AG09309 (cell line): ENCODE data around the gene UIMC1.

Experiments used
- DNase-seq: peaks from one replicate; pipeline ENCODE4 v3.0.0-alpha.2; 2010; ENCODE audit warnings: low read depth
- H3K4me3 ChIP-seq: 2 replicates; pipeline ENCODE4 v1.5.1; 2011; ENCODE audit warnings: mild to moderate bottlenecking, low read depth, low read length, moderate library complexity; ENCODE audit not compliant: control insufficient read depth
- TF ChIP-seq, protein P1 (sequence below): IDR thresholded peaks from 2 replicates; pipeline ENCODE4 v1.5.1; 2011; ENCODE audit warnings: mild to moderate bottlenecking, low read depth, low read length, inconsistent platforms; ENCODE audit not compliant: insufficient read depth, control insufficient read depth; ENCODE audit errors: missing control alignments

The UIMC1 gene

DNA sequence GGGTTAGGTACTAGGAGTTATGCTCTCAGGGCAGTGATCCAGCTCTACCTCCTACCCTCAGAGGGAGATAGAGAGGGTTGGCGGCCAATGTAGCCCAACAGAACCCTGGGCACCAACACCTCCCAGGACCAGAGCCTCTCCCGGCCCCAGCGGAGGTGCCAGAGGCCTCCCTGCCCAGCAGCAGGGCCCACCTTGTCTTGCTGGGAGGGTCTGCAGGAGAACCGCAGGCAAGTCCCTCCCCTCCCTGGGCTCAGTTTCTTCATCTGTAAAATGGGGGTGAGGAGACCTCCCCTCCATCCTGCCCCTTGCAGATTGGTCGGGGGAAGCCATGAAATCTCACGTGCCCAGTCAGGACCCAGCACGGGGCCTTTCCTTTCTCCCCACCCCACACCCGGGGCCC lies 141.8 kb downstream of the UIMC1 start:
- H3K4me3 ChIP-seq, result no peak overlapping the region
- TF ChIP-seq, protein P1, sequence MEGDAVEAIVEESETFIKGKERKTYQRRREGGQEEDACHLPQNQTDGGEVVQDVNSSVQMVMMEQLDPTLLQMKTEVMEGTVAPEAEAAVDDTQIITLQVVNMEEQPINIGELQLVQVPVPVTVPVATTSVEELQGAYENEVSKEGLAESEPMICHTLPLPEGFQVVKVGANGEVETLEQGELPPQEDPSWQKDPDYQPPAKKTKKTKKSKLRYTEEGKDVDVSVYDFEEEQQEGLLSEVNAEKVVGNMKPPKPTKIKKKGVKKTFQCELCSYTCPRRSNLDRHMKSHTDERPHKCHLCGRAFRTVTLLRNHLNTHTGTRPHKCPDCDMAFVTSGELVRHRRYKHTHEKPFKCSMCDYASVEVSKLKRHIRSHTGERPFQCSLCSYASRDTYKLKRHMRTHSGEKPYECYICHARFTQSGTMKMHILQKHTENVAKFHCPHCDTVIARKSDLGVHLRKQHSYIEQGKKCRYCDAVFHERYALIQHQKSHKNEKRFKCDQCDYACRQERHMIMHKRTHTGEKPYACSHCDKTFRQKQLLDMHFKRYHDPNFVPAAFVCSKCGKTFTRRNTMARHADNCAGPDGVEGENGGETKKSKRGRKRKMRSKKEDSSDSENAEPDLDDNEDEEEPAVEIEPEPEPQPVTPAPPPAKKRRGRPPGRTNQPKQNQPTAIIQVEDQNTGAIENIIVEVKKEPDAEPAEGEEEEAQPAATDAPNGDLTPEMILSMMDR, result no peak

DNA sequence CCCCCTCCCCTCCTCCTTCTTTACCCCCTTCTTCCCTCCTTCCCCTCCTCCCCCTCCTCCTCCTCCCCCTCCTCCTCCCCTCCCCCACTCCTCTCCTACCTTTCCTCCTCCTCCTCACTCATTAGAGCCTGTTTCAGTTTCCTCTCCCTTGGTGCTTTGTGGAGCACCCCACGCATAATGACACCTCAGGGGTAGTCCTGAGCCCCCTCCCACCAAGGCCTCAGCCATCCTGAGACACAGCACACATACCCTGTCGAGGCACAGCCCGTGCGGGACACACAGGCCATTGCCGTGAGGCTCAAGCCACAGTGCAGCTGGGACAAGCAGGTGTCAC lies 142.8 kb downstream of the UIMC1 start:
- DNase-seq, result no peak
- TF ChIP-seq, protein P1, result no peak

More for the DNA sequence above, 141.8 kb downstream of the UIMC1 start:
- DNase-seq, result no peak

DNA sequence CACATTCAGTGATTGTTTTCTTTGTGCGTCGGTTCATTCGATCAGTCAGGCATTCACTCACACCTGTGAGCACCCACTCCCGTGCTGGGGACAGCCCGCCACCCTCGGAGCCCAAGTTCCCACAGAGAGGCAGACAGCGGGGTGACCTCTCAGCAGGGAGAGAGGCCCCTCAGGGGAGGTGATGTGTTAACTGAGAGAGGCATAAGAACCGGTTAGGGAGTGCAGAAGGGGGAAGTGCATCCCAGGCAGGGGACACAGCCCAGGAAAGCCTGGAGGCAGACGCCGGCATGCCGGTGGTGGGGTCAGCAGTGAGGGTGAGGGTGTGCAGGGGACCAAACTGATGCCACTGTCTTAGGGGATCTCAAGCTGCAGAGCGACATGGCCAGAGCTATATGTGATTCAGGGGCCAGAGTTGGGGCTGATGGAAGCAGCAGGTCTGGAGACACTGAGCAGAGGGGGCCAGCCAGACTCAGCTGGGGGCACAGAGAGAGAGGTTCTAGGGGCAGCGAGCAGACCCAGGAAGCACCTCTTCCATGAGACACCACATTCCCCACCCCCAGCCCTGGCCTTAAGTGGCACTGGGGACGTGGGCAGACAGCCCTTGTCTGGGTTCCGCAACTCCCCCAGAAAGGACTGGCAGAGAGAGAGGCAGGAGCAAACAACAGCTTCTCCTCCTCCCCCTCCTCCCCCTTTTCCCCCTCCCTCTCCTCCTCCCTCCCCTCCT lies 143.4 kb downstream of the UIMC1 start:
- DNase-seq, result no peak
- TF ChIP-seq, protein P1, result no peak
- no peak overlapping the region for H3K4me3 ChIP-seq

More for the DNA sequence above, 142.8 kb downstream of the UIMC1 start:
- no peak overlapping the region for H3K4me3 ChIP-seq

DNA sequence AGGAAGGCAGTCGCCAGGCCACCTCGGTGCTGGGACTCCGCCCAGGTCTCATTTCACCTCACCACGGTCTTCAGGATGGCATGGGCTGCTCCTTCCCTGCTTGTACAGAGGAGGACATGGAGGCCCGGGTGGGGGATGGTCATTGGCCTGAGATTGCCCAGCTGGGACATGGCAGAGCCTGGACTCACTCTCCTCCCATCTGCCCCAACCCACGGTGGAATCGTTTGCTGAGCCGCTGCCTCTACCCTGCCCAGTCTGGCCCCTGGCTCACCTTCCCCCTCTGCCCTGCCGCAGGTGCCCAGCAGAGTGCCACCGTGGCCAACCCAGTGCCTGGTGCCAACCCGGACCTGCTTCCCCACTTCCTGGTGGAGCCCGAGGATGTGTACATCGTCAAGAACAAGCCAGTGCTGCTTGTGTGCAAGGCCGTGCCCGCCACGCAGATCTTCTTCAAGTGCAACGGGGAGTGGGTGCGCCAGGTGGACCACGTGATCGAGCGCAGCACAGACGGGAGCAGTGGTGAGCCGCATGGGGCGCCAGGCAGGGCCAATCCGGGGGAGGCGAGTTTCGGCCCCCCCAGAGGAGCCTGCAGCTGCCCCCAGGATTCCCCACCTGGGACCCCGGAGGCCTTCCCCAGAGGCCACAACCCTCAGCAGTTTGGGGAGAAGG lies 144.1 kb downstream of the UIMC1 start:
- no peak overlapping the region for H3K4me3 ChIP-seq
- TF ChIP-seq, protein P1, result no peak
- no peak for DNase-seq

DNA sequence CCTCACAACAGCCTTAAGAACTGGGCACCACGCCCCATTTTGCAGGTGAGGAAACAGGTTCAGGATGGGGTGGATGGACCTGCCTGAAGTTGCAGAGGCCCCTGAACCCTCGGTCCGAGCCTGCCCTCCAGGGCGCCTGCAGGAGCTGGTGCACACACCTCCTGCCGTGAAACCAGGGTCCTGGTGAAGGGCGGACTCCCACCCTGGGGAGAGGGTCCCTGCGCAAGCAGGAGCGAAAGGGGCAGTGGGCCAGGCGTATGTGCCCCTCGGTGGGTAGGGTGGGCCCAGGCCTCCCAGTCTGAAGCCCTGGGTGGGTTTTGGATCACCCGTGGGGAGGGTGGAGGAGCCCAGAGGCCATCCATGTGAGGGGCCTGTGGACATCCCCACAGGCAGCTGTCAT lies 145.3 kb downstream of the UIMC1 start:
- TF ChIP-seq, protein P1, result no peak
- H3K4me3 ChIP-seq, result no peak overlapping the region
- no peak for DNase-seq

DNA sequence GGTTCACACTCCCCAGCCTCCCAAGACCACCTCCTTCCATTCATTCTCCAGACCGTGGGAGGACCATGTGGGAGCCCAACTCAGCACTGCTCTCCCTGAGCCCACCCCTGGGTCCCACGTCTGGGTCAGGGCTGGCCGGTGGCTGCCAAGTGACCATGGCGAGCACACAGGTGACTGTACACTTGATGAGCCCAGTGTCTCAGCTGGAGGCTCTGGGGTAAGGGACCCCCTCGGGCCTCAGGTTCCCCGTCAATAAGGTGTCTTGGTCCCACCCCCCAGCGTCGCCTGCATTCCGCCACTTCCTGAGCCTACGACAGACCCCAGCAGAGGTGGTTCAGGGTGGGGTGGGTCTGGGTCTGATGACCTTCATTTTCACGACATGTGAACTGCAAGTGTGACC lies 146.2 kb downstream of the UIMC1 start:
- no peak for DNase-seq
- no peak overlapping the region for H3K4me3 ChIP-seq
- TF ChIP-seq, protein P1, result no peak
